ENCODE data around the gene NIT1.

NIT1 gene, protein sequence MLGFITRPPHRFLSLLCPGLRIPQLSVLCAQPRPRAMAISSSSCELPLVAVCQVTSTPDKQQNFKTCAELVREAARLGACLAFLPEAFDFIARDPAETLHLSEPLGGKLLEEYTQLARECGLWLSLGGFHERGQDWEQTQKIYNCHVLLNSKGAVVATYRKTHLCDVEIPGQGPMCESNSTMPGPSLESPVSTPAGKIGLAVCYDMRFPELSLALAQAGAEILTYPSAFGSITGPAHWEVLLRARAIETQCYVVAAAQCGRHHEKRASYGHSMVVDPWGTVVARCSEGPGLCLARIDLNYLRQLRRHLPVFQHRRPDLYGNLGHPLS

DNA sequence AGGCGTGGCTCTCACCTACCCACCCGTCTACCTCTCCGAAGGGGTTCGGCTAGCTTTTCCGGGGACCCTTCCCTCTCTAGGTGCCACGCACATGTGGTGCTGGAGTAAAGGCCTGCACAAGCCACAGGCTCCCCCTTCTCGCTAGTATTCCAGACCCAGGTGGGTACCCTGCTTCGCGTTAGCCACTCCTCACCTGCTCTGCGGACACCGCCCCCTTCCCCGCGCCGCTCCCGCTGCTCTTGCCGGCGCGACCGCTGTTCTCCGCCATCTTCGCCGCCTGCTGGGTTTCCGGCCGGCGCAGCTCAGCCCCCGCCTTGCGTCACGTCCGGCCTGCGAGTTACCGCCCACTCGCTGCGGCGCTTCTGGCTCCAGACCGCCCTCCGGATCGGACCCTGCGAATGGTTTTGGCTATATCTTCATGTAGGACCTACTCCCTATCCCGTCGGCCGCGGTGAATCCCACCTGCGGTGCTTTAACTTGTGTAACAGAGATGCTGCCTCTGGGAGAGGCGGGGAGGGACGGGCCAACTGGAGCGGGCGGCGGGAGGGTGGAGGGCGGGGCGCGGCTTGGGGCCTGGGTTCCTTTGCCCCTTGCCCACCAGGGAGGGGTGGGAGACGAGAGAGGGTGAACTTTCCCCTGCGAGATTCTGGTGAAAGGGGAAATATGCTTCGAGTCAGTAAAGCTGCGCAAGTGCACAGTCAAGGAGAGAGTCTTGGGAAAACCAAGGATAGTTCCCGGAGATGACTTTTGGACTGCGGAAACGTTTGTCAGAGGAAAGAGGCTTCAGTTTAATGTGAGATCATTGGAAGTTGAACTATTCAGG is at the start of gene NIT1, which contains the start of gene PFDN2:
TSS of gene NIT1 (plus strand) at position 347 of the 823 bp plus-strand sequence. CDS start at position 419, 72 bp downstream.
TSS of gene PFDN2 (minus strand) at position 279 of the 823 bp plus-strand sequence. CDS start at position 268, 11 bp downstream.
- H3K4me2 ChIP-seq (ENCODE audit: low read depth, low read length) = peak within 1 kb of the TSS; percentile 82
- H3K9me2 ChIP-seq (replicated peaks; ENCODE audit: insufficient read depth, low read length) = no peaks in the 10 kb centered on the region
- DNase-seq = peak; percentile 92
- H4K20me1 ChIP-seq (ENCODE audit: insufficient read depth, low read length) = peaks cover 3% of the 10 kb centered on the region; the same call in 1 of the 2 replicates
- H3K27ac ChIP-seq (ENCODE audit: low read length) = peak within 1 kb of the TSS; percentile 56; the same call in 1 of the 2 replicates
- H3K9ac ChIP-seq (ENCODE audit: low read length) = peak within 1 kb of the TSS; percentile 82
- H2AFZ ChIP-seq (ENCODE audit: low read length) = peak within 1 kb of the TSS; percentile 80
- TF ChIP-seq EZH2phosphoT487 (IDR thresholded peaks at IDR 0.05; ENCODE audit: low read length) = no peak
- TF ChIP-seq, protein P1, sequence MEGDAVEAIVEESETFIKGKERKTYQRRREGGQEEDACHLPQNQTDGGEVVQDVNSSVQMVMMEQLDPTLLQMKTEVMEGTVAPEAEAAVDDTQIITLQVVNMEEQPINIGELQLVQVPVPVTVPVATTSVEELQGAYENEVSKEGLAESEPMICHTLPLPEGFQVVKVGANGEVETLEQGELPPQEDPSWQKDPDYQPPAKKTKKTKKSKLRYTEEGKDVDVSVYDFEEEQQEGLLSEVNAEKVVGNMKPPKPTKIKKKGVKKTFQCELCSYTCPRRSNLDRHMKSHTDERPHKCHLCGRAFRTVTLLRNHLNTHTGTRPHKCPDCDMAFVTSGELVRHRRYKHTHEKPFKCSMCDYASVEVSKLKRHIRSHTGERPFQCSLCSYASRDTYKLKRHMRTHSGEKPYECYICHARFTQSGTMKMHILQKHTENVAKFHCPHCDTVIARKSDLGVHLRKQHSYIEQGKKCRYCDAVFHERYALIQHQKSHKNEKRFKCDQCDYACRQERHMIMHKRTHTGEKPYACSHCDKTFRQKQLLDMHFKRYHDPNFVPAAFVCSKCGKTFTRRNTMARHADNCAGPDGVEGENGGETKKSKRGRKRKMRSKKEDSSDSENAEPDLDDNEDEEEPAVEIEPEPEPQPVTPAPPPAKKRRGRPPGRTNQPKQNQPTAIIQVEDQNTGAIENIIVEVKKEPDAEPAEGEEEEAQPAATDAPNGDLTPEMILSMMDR (IDR thresholded peaks at IDR 0.05; ENCODE audit: low read length) = no peak
- TF ChIP-seq EZH2 (optimal IDR thresholded peaks at IDR 0.05; ENCODE audit: low read depth, low read length) = no peak
- H3K79me2 ChIP-seq (ENCODE audit: low read length) = peaks cover 73% of the 10 kb centered on the region
- H3K4me1 ChIP-seq (ENCODE audit: low read length) = peaks cover 28% of the 10 kb centered on the region
- H3K36me3 ChIP-seq (replicated peaks; ENCODE audit: insufficient read depth, low read length) = 0 out of 2 replicates have a peak, but pooled peaks cover 5% of the 10 kb centered on the region
- H3K9me3 ChIP-seq (replicated peaks; ENCODE audit: insufficient read depth, low read length) = no peaks in the 10 kb centered on the region
- H3K4me3 ChIP-seq (ENCODE audit: low read length) = peak within 1 kb of the TSS; percentile 91
- H3K27me3 ChIP-seq (replicated peaks; ENCODE audit: insufficient read depth, low read length) = no peaks in the 10 kb centered on the region
- 0 out of 2 replicates have a peak, but pooled peaks cover 15% of the 10 kb centered on the region for H3F3A ChIP-seq (ENCODE audit: insufficient read depth, low read length)

DNA sequence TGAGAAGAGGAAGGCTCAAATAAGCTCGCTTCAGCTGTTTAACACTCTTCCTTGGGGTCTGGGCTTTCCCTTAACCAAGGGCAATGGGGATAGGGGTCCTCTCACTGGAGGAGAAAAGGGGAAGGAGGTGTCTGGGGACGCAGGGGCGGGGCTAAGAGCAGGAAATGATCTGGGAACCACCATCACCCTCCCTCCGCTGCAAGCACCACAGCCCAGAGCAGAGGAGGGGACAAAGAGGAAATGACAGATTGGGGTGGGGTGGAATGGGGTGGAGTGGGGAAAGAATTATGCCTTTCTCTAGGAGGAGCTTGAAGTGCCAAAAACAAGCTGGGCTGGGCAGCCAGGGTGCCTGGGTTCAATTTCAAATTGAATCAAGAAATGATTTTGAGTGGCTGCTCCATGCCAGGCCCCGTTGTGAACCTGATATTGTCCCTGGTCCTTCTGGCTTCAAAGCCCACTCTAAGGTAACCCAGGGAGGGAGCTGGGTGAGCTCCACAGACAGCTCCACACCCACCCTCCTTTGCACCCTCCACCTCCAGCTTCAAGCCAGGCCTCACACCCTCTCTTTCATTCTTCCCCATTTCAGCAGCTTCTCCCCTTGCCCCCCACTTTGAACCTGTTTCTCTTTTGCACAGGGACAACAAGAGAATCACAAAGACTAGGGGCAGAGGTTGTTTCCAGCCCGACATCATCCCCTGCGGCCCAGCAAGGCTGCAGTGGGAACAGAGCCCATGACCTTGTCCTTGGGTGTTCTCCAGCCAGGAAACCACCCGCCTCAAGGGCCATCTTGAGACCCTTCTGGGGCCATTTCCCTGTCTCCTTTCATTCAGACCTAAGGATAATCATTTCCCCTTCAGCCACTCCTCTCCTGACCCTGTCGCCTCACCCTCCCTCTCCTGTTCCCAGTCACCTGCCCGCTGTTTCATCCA is 49.3 kb upstream of the NIT1 start:
- H3K79me2 ChIP-seq (ENCODE audit: low read length) = peaks cover 59% of the 10 kb centered on the region
- H3K27me3 ChIP-seq (replicated peaks; ENCODE audit: insufficient read depth, low read length) = no peaks in the 10 kb centered on the region
- H3K9ac ChIP-seq (ENCODE audit: low read length) = peak overlapping the region; percentile 97
- TF ChIP-seq EZH2 (optimal IDR thresholded peaks at IDR 0.05; ENCODE audit: low read depth, low read length) = no peak
- TF ChIP-seq EZH2phosphoT487 (IDR thresholded peaks at IDR 0.05; ENCODE audit: low read length) = no peak
- TF ChIP-seq, protein P1 (IDR thresholded peaks at IDR 0.05; ENCODE audit: low read length) = no peak
- H4K20me1 ChIP-seq (ENCODE audit: insufficient read depth, low read length) = no peaks in the 10 kb centered on the region
- peak; percentile 76 for DNase-seq
- H3F3A ChIP-seq (ENCODE audit: insufficient read depth, low read length) = peaks cover 31% of the 10 kb centered on the region
- H3K4me1 ChIP-seq (ENCODE audit: low read length) = peaks cover 45% of the 10 kb centered on the region
- H3K9me2 ChIP-seq (replicated peaks; ENCODE audit: insufficient read depth, low read length) = no peaks in the 10 kb centered on the region
- H3K9me3 ChIP-seq (replicated peaks; ENCODE audit: insufficient read depth, low read length) = no peaks in the 10 kb centered on the region
- H3K4me2 ChIP-seq (ENCODE audit: low read depth, low read length) = peak overlapping the region; percentile 90
- peak overlapping the region; percentile 94 for H3K27ac ChIP-seq (ENCODE audit: low read length)
- H3K4me3 ChIP-seq (ENCODE audit: low read length) = peak overlapping the region; percentile 94
- no peak overlapping the region for H2AFZ ChIP-seq (ENCODE audit: low read length)
- H3K36me3 ChIP-seq (replicated peaks; ENCODE audit: insufficient read depth, low read length) = no peaks in the 10 kb centered on the region

DNA sequence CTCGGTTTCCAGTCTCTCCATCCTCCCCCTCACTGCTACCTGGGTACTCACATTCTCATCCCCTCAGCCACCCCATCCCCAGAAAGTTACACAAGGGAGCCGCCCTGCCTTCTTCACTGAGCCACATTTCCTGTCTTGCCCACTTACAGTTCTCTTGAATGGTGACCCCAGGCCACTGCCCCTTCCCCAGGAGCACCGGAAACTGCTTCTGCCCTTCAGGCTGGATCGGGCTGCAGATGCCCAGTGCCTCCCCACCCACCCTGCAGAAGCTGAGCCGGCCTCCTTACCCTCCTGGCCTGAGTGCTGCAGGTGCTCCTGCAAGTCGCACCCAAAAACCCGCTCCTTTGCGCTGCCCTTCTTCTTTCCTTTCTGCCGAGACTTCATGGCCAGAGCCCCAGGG is 48.7 kb upstream of the NIT1 start:
- Histone ChIP-seq H3K79me2 (ENCODE audit: low read length) (peaks cover 53% of the 10 kb centered on the region), H3K9ac (ENCODE audit: low read length) (peak overlapping the region; percentile 97)

More for the DNA sequence above, 48.7 kb upstream of the NIT1 start:
- TF ChIP-seq, protein P1 (IDR thresholded peaks at IDR 0.05; ENCODE audit: low read length) = no peak
- TF ChIP-seq EZH2phosphoT487 (IDR thresholded peaks at IDR 0.05; ENCODE audit: low read length) (no peak), EZH2 (optimal IDR thresholded peaks at IDR 0.05; ENCODE audit: low read depth, low read length) (no peak)
- DNase-seq = no peak
- peak overlapping the region; percentile 90 for H3K4me2 ChIP-seq (ENCODE audit: low read depth, low read length)
- no peaks in the 10 kb centered on the region for H3K36me3 ChIP-seq (replicated peaks; ENCODE audit: insufficient read depth, low read length)
- H3F3A ChIP-seq (ENCODE audit: insufficient read depth, low read length) = peaks cover 31% of the 10 kb centered on the region
- peaks cover 42% of the 10 kb centered on the region for H3K4me1 ChIP-seq (ENCODE audit: low read length)
- H3K4me3 ChIP-seq (ENCODE audit: low read length) = peak overlapping the region; percentile 94
- H3K9me2 ChIP-seq (replicated peaks; ENCODE audit: insufficient read depth, low read length) = no peaks in the 10 kb centered on the region
- no peaks in the 10 kb centered on the region for H4K20me1 ChIP-seq (ENCODE audit: insufficient read depth, low read length)
- H3K9me3 ChIP-seq (replicated peaks; ENCODE audit: insufficient read depth, low read length) = no peaks in the 10 kb centered on the region
- no peaks in the 10 kb centered on the region for H3K27me3 ChIP-seq (replicated peaks; ENCODE audit: insufficient read depth, low read length)
- H3K27ac ChIP-seq (ENCODE audit: low read length) = peak overlapping the region; percentile 94
- peak overlapping the region; percentile 36; the same call in 1 of the 2 replicates for H2AFZ ChIP-seq (ENCODE audit: low read length)

Measured in MM.1S (cell line).